Chondrocyte (in vitro differentiated cells): Measurements from ENCODE around the gene LONRF3. TPM values are rescaled to one million over a fixed set of nuclear protein-coding genes. Genes with fewer than 3 reads are reported as not detected.
"Not testable (repeated sequence)": the region's sequence is repeated elsewhere in the genome, so short reads cannot be mapped to it uniquely, and the experiment has no call there.

Experiments
- DNase-seq: peaks from one replicate; pipeline ENCODE4 v3.0.0; 2021; ENCODE audit warnings: mixed read lengths, low spot score
- H3K27ac Mint-ChIP-seq: one replicate; pipeline ENCODE4 v1.8.0; 2021; ENCODE audit warnings: mild to moderate bottlenecking, moderate library complexity, mixed read lengths; ENCODE audit not compliant: unreplicated experiment
- H3K27me3 Mint-ChIP-seq: 2 replicates; pipeline ENCODE4 v1.8.0; 2021; ENCODE audit warnings: low read depth, mixed read lengths
- H3K36me3 Mint-ChIP-seq: 2 replicates; pipeline ENCODE4 v1.8.0; 2021; ENCODE audit warnings: low read depth, mixed read lengths
- H3K4me1 Mint-ChIP-seq: 2 replicates; pipeline ENCODE4 v1.8.0; 2021; ENCODE audit warnings: low read depth, mild to moderate bottlenecking, mixed read lengths
- H3K4me3 Mint-ChIP-seq: one replicate; pipeline ENCODE4 v1.8.0; 2021; ENCODE audit warnings: mild to moderate bottlenecking, moderate library complexity, mixed read lengths; ENCODE audit not compliant: unreplicated experiment
- H3K9me3 Mint-ChIP-seq: 2 replicates; pipeline ENCODE4 v1.8.0; 2021; ENCODE audit warnings: low read depth, mixed read lengths
- CTCF ChIP-seq: fragments of 200-600 bp; sonication (generic); IDR thresholded peaks from 2 replicates; pipeline ENCODE4 v1.5.0; 2021; ENCODE audit warnings: antibody characterized with exemption, mild to moderate bottlenecking, moderate library complexity
- total RNA-seq: library from RNA; stranded (reverse); gene quantifications from 3 replicates; pipeline ENCODE4 v1.2.1, GENCODE V29; 2021

The LONRF3 gene
- total RNA-seq, 1 donor from 2014 or later = 0.07 TPM

- H3K4me3 Mint-ChIP-seq = no peak overlapping the region
- H3K9me3 Mint-ChIP-seq = peaks cover 6% of the 10 kb centered on the region
- H3K4me1 Mint-ChIP-seq = peaks cover 2% of the 10 kb centered on the region
- H3K36me3 Mint-ChIP-seq = no peaks in the 10 kb centered on the region
- no peak overlapping the region for H3K27ac Mint-ChIP-seq
- H3K27me3 Mint-ChIP-seq = peaks cover 1% of the 10 kb centered on the region
- no peak for DNase-seq
- no peak for TF ChIP-seq CTCF
Observed at GRCh38 chrX:118980761-118981160, 6.3 kb downstream of the LONRF3 start.

- Mint-ChIP-seq H3K27me3 (no peaks in the 10 kb centered on the region), H3K36me3 (no peaks in the 10 kb centered on the region), H3K27ac (no peak overlapping the region), H3K4me1 (no peaks in the 10 kb centered on the region), H3K4me3 (no peak overlapping the region), H3K9me3 (peaks cover 7% of the 10 kb centered on the region)
- no peak for DNase-seq
- no peak for TF ChIP-seq CTCF
Observed at GRCh38 chrX:118983513-118983912, 9.1 kb downstream of the LONRF3 start.

GRCh38 chrX:118988911-118989310 lies 14.5 kb downstream of the LONRF3 start:
- peaks cover 2% of the 10 kb centered on the region for H3K4me1 Mint-ChIP-seq
- peaks cover 17% of the 10 kb centered on the region for H3K9me3 Mint-ChIP-seq
- H3K27ac Mint-ChIP-seq = no peak overlapping the region
- TF ChIP-seq CTCF = no peak
- H3K4me3 Mint-ChIP-seq = no peak overlapping the region
- H3K27me3 Mint-ChIP-seq = peaks cover 2% of the 10 kb centered on the region
- H3K36me3 Mint-ChIP-seq = no peaks in the 10 kb centered on the region
- no peak for DNase-seq

- H3K9me3 Mint-ChIP-seq = peaks cover 17% of the 10 kb centered on the region
- DNase-seq = no peak
- no peak overlapping the region for H3K4me3 Mint-ChIP-seq
- no peak for TF ChIP-seq CTCF
- H3K36me3 Mint-ChIP-seq = no peaks in the 10 kb centered on the region
- no peak overlapping the region for H3K27ac Mint-ChIP-seq
- peaks cover 2% of the 10 kb centered on the region for H3K4me1 Mint-ChIP-seq
- H3K27me3 Mint-ChIP-seq = peaks cover 2% of the 10 kb centered on the region
Observed at GRCh38 chrX:118989886-118990285, 15.5 kb downstream of the LONRF3 start.

GRCh38 chrX:118990512-118991227 lies 16.3 kb downstream of the LONRF3 start:
- no peak for TF ChIP-seq CTCF
- no peak for DNase-seq
- Mint-ChIP-seq H3K4me1 (peaks cover 2% of the 10 kb centered on the region), H3K27me3 (peaks cover 6% of the 10 kb centered on the region), H3K36me3 (no peaks in the 10 kb centered on the region), H3K4me3 (no peak overlapping the region), H3K27ac (no peak overlapping the region), H3K9me3 (peaks cover 19% of the 10 kb centered on the region)

- H3K4me1 Mint-ChIP-seq, H3K36me3 Mint-ChIP-seq, H3K27ac Mint-ChIP-seq, DNase-seq, H3K27me3 Mint-ChIP-seq, H3K4me3 Mint-ChIP-seq: not testable (repeated sequence)
- peaks cover 27% of the 10 kb centered on the region for H3K9me3 Mint-ChIP-seq
Observed at GRCh38 chrX:118992441-118993121, 18.2 kb downstream of the LONRF3 start.
